HepG2 (cell line): ENCODE results near the gene XRN1. TPM values are rescaled to one million over a fixed set of nuclear protein-coding genes. Genes with fewer than 3 reads are reported as not detected.

Source experiments
- ATAC-seq: fragments of 200-7000 bp; cut with Tn5 transposase; 3 replicates; pipeline ENCODE4 v1.9.1; 2020; ENCODE audit warnings: mild to moderate bottlenecking, moderate library complexity
- BruUV-seq: library from RNA; stranded (reverse); fragments of 400-500 nt; replicated peaks from 2 replicates; lab custom pipeline; 2021; lab: Mats Ljungman, UMichigan
- CTCF ChIA-PET: fragments of 300-600 bp; formaldehyde crosslinking; extraction: SDS; loops from one replicate; lab custom pipeline; 2021; ENCODE audit warnings: low total read pairs, inconsistent platforms, low intra/inter-chr PET ratio; lab: Yijun Ruan, JAX
- POLR2A ChIA-PET: fragments of 350-600 bp; sonication (Branson Sonifier 250); formaldehyde crosslinking; loops from one replicate; lab custom pipeline; 2020; ENCODE audit warnings: antibody characterized with exemption, inconsistent platforms; lab: Yijun Ruan, JAX
- DNase-seq: peaks from one replicate; pipeline ENCODE4 v3.0.0-alpha.2; 2015; ENCODE audit warnings: low spot score
- FAIRE-seq: peaks from 3 replicates; lab custom pipeline; 2011; peaks lifted over from hg19 to GRCh38; lab: Jason Lieb, UNC
- H2AFZ ChIP-seq: one replicate; pipeline ENCODE4 v1.6.1; 2011; ENCODE audit warnings: low read length, inconsistent platforms
- H3K27ac ChIP-seq: fragments of 300-600 bp; 3 replicates; pipeline ENCODE4 v1.8.0; 2011; ENCODE audit warnings: mixed run types, mild to moderate bottlenecking, mixed read lengths, low read length, inconsistent platforms; ENCODE audit not compliant: insufficient read depth; ENCODE audit errors: extremely low read length
- H3K27me3 ChIP-seq, 2 experiments: fragments of 200-600 bp in 1 of 2; 2 replicates in 1 of 2; 3 replicates in 1 of 2; pipeline versions ENCODE4 v1.6.0 to v1.8.0; 2011; ENCODE audit warnings: low read length in 2 of 2, mild to moderate bottlenecking in 2 of 2, moderate library complexity in 2 of 2, inconsistent platforms in 1 of 2; ENCODE audit not compliant: insufficient read depth in 2 of 2, control insufficient read depth in 1 of 2
- H3K36me3 ChIP-seq, 2 experiments: fragments of 200-600 bp in 1 of 2; replicated peaks in 1 of 2; 2 replicates in 1 of 2; 3 replicates in 1 of 2; pipeline versions ENCODE4 v1.5.1 to v1.8.0; 2011; ENCODE audit warnings: low read length in 2 of 2, inconsistent platforms in 1 of 2; ENCODE audit not compliant: insufficient read depth in 2 of 2, control insufficient read depth in 1 of 2
- H3K4me1 ChIP-seq: 2 replicates; pipeline ENCODE4 v1.5.1; 2012; ENCODE audit warnings: low read length, inconsistent platforms; ENCODE audit not compliant: insufficient read depth
- H3K4me2 ChIP-seq: 2 replicates; pipeline ENCODE4 v1.6.0; 2011; ENCODE audit warnings: low read depth, low read length, inconsistent platforms
- H3K4me3 ChIP-seq, 3 experiments: fragments of 200-600 bp in 1 of 3; sonication (generic), shearing (Covaris generic) in 1 of 3; replicated peaks in 1 of 3; 2 replicates each; pipeline ENCODE4 v1.5.1; 2011 to 2016; ENCODE audit warnings: low read length in 3 of 3, inconsistent platforms in 2 of 3, low read depth in 2 of 3, mild to moderate bottlenecking in 2 of 3, control low read depth in 1 of 3, mixed read lengths in 1 of 3; ENCODE audit not compliant: insufficient read depth in 1 of 3
- H3K79me2 ChIP-seq: one replicate; pipeline ENCODE4 v1.6.1; 2011; ENCODE audit warnings: low read length, inconsistent platforms; ENCODE audit not compliant: insufficient read depth
- H3K9ac ChIP-seq: 2 replicates; pipeline ENCODE4 v1.6.0; 2011; ENCODE audit warnings: mild to moderate bottlenecking, low read depth, low read length, inconsistent platforms; ENCODE audit not compliant: insufficient read depth
- H3K9me3 ChIP-seq: 2 replicates; pipeline ENCODE4 v1.5.1; 2012; ENCODE audit warnings: mild to moderate bottlenecking, low read length
- H4K20me1 ChIP-seq: 2 replicates; pipeline ENCODE4 v1.6.0; 2011; ENCODE audit warnings: inconsistent platforms, mild to moderate bottlenecking, low read length, moderate library complexity; ENCODE audit not compliant: insufficient read depth
- MTF1 ChIP-seq: sonication (generic); formaldehyde crosslinking; IDR thresholded peaks from 2 replicates; pipeline ENCODE4 v1.5.0; 2020; ENCODE audit warnings: missing genetic modification reagents
- PCBP1 ChIP-seq: fragments of 200-400 bp; formaldehyde crosslinking; IDR thresholded peaks from 2 replicates; pipeline ENCODE4 v1.6.1; 2017; ENCODE audit warnings: mild to moderate bottlenecking, low read depth, low read length, borderline replicate concordance
- PITX1 ChIP-seq: sonication (generic); formaldehyde crosslinking; IDR thresholded peaks from 2 replicates; pipeline ENCODE4 v1.5.1; 2020; ENCODE audit warnings: mild to moderate bottlenecking, missing genetic modification reagents
- SYNCRIP ChIP-seq: fragments of 200-400 bp; formaldehyde crosslinking; IDR thresholded peaks from 2 replicates; pipeline ENCODE4 v1.6.1; 2018; ENCODE audit warnings: mild to moderate bottlenecking, low read depth, low read length; ENCODE audit not compliant: insufficient read depth
- THYN1 ChIP-seq: sonication (generic); formaldehyde crosslinking; IDR thresholded peaks from 2 replicates; pipeline ENCODE4 v1.8.1; 2023; ENCODE audit warnings: low read depth, mild to moderate bottlenecking, moderate library complexity, missing genetic modification reagents, borderline replicate concordance
- ZBTB1 ChIP-seq: sonication (generic); formaldehyde crosslinking; IDR thresholded peaks from 2 replicates; pipeline ENCODE4 v1.4.0; 2020; ENCODE audit warnings: missing genetic modification reagents, borderline replicate concordance
- ZNF724P ChIP-seq: sonication (generic); formaldehyde crosslinking; IDR thresholded peaks from 2 replicates; pipeline ENCODE4 v1.8.0; 2022; ENCODE audit warnings: missing genetic modification reagents, borderline replicate concordance
- ZNF776 ChIP-seq: sonication (generic); formaldehyde crosslinking; IDR thresholded peaks from 2 replicates; pipeline ENCODE4 v1.4.0; 2020; ENCODE audit warnings: mild to moderate bottlenecking, missing genetic modification reagents
- ZSCAN25 ChIP-seq: sonication (generic); formaldehyde crosslinking; IDR thresholded peaks from 2 replicates; pipeline ENCODE4 v1.8.0; 2022; ENCODE audit warnings: mild to moderate bottlenecking, missing genetic modification reagents
- WGBS: methylation state at CpG from one replicate; pipeline ENCODE4 v1.1.6; 2017; ENCODE audit warnings: low lambda C conversion rate; 5-methylcytosine and 5-hydroxymethylcytosine counted together
- in situ Hi-C: cut with HindIII; loops from 2 replicates; pipeline ENCODE4 v1.10.0; 2017; ENCODE audit warnings: low pct_unique_long_range_greater_than_20kb; ENCODE audit not compliant: extremely low pct_ligation_motif_present
- intact Hi-C: fragments of 100-400 bp; cut with micrococcal nuclease; formaldehyde crosslinking; loops from one replicate; pipeline ENCODE4 v1.10.0; 2022; ENCODE audit not compliant: unreplicated experiment
- polyA plus RNA-seq, 8 experiments: library from polyadenylated mRNA; depleted of rRNA in 3 of 8; stranded (reverse) in 7 of 8; unstranded in 1 of 8; fragments of >200 nt; fragmentation: Illumina TruSeq in 4 of 8; extraction: Trizol in 4 of 8; gene quantifications; 2 replicates each; pipeline versions ENCODE4 v1.2.1 to v1.2.3, GENCODE V29; 2011 to 2016; ENCODE audit warnings: low read depth in 4 of 8, missing spikeins in 1 of 8, mixed read lengths in 1 of 8; ENCODE audit not compliant: insufficient read depth in 1 of 8
- total RNA-seq, 5 experiments: library from RNA; depleted of rRNA; stranded (reverse); fragments of >200 nt; fragmentation: Illumina TruSeq; extraction: Trizol; gene quantifications; 2 replicates each; pipeline ENCODE4 v1.2.3, GENCODE V29; 2016; ENCODE audit warnings: low read depth in 1 of 5
- TF ChIP-seq, protein P1 (sequence below): sonication (generic); formaldehyde crosslinking; IDR thresholded peaks from 2 replicates; pipeline ENCODE4 v1.5.1; 2020; ENCODE audit warnings: mild to moderate bottlenecking, missing genetic modification reagents, borderline replicate concordance
- TF ChIP-seq, protein P2 (sequence below): fragments of 450-650 bp; IDR thresholded peaks from 2 replicates; pipeline ENCODE4 v1.6.1; 2016
- TF ChIP-seq, protein P3 (sequence below): sonication (generic); formaldehyde crosslinking; conservative IDR thresholded peaks from 2 replicates; pipeline ENCODE4 v1.5.0; 2020; ENCODE audit warnings: missing genetic modification reagents
- TF ChIP-seq, protein P4 (sequence below): sonication (generic); formaldehyde crosslinking; IDR thresholded peaks from 2 replicates; pipeline ENCODE4 v1.4.0; 2020; ENCODE audit warnings: low read depth, mild to moderate bottlenecking, missing genetic modification reagents

XRN1 gene
- total and polyA plus RNA-seq, 2 of the 13 experiments (the other 11 are each of a cell fraction or from before 2014, with no cell fraction given): 13.2 to 13.3 TPM

DNA sequence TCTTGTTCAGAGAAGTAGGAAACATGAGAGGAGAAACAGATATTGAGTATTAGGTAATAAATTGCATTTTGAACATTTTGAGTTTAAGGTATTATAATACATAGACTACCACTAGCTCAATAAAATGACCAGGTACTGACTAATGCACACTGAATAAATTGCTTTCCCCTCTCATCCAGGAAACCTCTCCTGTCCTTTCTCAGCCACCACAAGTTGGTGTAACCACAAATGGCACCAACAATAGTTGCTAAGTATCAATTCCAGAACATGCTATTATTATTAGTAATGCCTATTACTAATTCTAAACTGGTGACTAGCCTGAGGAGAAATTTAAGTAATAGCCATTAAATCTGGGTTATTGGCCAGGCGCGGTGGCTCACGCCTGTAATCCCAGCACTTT is 47.3 kb upstream of the XRN1 start:
- no peak overlapping the region for H3K4me2 ChIP-seq
- in situ Hi-C loops: no loop called here
- no peaks in the 10 kb centered on the region for H3K9me3 ChIP-seq
- intact Hi-C loops: no loop called here
- no peak overlapping the region for H3K9ac ChIP-seq
- H3K36me3 ChIP-seq: peaks cover 0 to 3% of the 10 kb centered on the region in 2 experiments; a peak in 3 of 5 replicates
- H3K27ac ChIP-seq: no peak overlapping the region
- no peaks in the 10 kb centered on the region for H3K79me2 ChIP-seq
- H2AFZ ChIP-seq: no peak overlapping the region
- FAIRE-seq (no peak), DNase-seq (no peak), ATAC-seq (no peak)
- CTCF ChIA-PET: no interaction called here
- H3K27me3 ChIP-seq: no peaks in the 10 kb centered on the region
- BruUV-seq: no TSS peak
- POLR2A ChIA-PET: no interaction called here
- H3K4me1 ChIP-seq: peaks cover 2% of the 10 kb centered on the region
- H4K20me1 ChIP-seq: no peaks in the 10 kb centered on the region
- H3K4me3 ChIP-seq: no peak overlapping the region
- WGBS: 100% methylated on average over 3 of the region's 3 CpGs
- TF ChIP-seq, protein P1, sequence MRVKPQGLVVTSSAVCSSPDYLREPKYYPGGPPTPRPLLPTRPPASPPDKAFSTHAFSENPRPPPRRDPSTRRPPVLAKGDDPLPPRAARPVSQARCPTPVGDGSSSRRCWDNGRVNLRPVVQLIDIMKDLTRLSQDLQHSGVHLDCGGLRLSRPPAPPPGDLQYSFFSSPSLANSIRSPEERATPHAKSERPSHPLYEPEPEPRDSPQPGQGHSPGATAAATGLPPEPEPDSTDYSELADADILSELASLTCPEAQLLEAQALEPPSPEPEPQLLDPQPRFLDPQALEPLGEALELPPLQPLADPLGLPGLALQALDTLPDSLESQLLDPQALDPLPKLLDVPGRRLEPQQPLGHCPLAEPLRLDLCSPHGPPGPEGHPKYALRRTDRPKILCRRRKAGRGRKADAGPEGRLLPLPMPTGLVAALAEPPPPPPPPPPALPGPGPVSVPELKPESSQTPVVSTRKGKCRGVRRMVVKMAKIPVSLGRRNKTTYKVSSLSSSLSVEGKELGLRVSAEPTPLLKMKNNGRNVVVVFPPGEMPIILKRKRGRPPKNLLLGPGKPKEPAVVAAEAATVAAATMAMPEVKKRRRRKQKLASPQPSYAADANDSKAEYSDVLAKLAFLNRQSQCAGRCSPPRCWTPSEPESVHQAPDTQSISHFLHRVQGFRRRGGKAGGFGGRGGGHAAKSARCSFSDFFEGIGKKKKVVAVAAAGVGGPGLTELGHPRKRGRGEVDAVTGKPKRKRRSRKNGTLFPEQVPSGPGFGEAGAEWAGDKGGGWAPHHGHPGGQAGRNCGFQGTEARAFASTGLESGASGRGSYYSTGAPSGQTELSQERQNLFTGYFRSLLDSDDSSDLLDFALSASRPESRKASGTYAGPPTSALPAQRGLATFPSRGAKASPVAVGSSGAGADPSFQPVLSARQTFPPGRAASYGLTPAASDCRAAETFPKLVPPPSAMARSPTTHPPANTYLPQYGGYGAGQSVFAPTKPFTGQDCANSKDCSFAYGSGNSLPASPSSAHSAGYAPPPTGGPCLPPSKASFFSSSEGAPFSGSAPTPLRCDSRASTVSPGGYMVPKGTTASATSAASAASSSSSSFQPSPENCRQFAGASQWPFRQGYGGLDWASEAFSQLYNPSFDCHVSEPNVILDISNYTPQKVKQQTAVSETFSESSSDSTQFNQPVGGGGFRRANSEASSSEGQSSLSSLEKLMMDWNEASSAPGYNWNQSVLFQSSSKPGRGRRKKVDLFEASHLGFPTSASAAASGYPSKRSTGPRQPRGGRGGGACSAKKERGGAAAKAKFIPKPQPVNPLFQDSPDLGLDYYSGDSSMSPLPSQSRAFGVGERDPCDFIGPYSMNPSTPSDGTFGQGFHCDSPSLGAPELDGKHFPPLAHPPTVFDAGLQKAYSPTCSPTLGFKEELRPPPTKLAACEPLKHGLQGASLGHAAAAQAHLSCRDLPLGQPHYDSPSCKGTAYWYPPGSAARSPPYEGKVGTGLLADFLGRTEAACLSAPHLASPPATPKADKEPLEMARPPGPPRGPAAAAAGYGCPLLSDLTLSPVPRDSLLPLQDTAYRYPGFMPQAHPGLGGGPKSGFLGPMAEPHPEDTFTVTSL (CRISPR knock-in tag): no peak
- TF ChIP-seq ZNF724P: no peak
- TF ChIP-seq, protein P2, sequence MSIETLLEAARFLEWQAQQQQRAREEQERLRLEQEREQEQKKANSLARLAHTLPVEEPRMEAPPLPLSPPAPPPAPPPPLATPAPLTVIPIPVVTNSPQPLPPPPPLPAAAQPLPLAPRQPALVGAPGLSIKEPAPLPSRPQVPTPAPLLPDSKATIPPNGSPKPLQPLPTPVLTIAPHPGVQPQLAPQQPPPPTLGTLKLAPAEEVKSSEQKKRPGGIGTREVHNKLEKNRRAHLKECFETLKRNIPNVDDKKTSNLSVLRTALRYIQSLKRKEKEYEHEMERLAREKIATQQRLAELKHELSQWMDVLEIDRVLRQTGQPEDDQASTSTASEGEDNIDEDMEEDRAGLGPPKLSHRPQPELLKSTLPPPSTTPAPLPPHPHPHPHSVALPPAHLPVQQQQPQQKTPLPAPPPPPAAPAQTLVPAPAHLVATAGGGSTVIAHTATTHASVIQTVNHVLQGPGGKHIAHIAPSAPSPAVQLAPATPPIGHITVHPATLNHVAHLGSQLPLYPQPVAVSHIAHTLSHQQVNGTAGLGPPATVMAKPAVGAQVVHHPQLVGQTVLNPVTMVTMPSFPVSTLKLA: no peak
- no peak for TF ChIP-seq THYN1
- no peak for TF ChIP-seq ZNF776
- TF ChIP-seq PITX1 (CRISPR knock-in tag): no peak
- no peak for TF ChIP-seq MTF1
- TF ChIP-seq, protein P3, sequence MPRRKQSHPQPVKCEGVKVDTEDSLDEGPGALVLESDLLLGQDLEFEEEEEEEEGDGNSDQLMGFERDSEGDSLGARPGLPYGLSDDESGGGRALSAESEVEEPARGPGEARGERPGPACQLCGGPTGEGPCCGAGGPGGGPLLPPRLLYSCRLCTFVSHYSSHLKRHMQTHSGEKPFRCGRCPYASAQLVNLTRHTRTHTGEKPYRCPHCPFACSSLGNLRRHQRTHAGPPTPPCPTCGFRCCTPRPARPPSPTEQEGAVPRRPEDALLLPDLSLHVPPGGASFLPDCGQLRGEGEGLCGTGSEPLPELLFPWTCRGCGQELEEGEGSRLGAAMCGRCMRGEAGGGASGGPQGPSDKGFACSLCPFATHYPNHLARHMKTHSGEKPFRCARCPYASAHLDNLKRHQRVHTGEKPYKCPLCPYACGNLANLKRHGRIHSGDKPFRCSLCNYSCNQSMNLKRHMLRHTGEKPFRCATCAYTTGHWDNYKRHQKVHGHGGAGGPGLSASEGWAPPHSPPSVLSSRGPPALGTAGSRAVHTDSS (CRISPR knock-in tag): no peak
- TF ChIP-seq ZBTB1 (CRISPR knock-in tag): no peak
- TF ChIP-seq, protein P4, sequence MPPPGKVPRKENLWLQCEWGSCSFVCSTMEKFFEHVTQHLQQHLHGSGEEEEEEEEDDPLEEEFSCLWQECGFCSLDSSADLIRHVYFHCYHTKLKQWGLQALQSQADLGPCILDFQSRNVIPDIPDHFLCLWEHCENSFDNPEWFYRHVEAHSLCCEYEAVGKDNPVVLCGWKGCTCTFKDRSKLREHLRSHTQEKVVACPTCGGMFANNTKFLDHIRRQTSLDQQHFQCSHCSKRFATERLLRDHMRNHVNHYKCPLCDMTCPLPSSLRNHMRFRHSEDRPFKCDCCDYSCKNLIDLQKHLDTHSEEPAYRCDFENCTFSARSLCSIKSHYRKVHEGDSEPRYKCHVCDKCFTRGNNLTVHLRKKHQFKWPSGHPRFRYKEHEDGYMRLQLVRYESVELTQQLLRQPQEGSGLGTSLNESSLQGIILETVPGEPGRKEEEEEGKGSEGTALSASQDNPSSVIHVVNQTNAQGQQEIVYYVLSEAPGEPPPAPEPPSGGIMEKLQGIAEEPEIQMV (CRISPR knock-in tag): no peak
- TF ChIP-seq PCBP1: no peak
- TF ChIP-seq ZSCAN25 (CRISPR knock-in tag): no peak
- no peak for TF ChIP-seq SYNCRIP
